K562 treated with DMSO at 1 percent for 48 hours (cell line): ENCODE results near the gene STT3B. TPM values are rescaled to one million over a fixed set of nuclear protein-coding genes. Genes with fewer than 3 reads are reported as not detected.

Experiments used
- total RNA-seq: library from RNA; unstranded; fragments of 300-600 nt; gene quantifications from 2 replicates; pipeline ENCODE4 v1.2.3, GENCODE V29; 2022; ENCODE audit warnings: low replicate concordance; ENCODE audit errors: extremely low read depth

Gene STT3B
- not detected in 2 replicates for total RNA-seq

DNA sequence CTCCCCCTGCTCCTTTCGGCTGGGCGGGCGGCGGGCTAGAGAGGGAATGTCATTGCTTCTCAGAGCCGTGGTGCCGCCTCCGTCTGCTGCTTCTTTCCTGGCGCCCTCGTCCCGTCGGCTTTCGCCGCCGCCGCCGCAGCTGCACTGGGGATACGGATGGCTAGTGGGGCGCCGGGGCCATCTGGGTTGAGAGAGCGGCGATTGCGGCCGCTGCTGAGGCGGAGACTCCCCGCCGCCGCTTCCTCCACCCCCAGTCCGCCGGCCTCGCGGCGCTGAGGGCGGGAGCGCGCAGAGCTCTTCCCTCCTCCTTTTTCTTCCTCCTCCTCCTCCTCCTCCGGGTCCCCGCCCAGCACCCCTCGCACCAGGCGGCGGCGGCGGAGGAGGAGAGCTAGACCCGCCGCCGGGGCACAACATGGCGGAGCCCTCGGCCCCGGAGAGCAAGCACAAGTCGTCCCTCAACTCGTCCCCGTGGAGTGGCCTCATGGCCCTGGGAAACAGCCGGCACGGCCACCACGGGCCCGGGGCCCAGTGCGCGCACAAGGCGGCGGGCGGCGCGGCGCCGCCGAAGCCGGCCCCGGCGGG lies at the start of gene STT3B:
STT3B (plus strand) TSS at position 339 of the 582 bp plus-strand sequence; CDS start at position 413, 74 bp downstream.

